Activated CD4-positive, alpha-beta T cell treated with anti-CD3 and anti-CD28 coated beads, Interleukin-2, Interleukin-6, amounts not matched to agents 100 ng/mL and 50 ng/mL, durations not matched to agents 16 hours and 8 hours (primary cell): Measurements from ENCODE around the gene UBALD1.

Source experiments
- DNase-seq: peaks from one replicate; pipeline ENCODE4 v3.0.0-alpha.2; 2020

Gene UBALD1

DNA sequence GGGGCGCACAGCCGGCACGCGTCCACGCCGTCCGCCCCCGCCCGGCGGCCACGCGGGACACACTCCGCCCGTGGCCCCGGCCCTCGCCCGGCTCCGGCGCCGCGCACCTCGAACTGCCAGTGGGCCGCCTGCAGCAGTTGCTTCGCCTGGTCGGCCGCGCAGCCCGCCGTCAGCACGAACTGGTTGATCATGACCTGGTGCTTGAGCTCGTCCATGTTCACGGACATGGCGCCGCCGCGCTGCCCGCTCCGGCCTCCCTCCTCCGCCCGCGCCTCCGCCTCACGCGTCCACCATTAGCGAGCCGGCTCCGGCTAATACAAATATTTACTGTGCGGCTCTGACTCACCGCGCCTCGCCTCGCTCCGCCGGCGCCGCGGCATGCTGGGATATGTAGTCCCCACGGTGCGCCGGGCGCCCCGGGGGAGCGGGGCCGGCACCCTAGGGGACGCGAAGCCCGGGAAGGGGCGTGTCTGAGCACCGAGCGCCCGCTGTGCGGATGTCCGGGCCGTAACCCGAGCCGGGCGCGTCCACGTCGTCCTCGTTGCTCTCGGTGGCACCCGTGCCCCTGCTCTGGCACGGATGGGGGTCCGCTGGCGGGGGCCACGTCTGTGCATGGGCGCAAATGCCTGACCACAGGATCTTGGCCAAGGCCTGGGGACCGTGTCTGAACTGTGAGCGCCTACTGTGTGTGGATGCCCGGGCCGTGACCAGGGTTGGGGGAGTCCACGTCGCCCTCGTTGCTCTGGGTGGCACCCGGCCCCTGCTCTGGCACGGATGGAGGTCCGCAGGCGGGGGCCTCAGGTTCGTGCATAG, at the start of gene UBALD1:
Gene UBALD1, minus strand, starts transcription at position 318 of the 813 bp plus-strand sequence. Its CDS starts 91 bp downstream, at position 227.
- DNase-seq, result peak; percentile 90

- no peak for DNase-seq
Observed at GRCh38 chr16:4663777-4664465, 49.2 kb upstream of the UBALD1 start.

DNA sequence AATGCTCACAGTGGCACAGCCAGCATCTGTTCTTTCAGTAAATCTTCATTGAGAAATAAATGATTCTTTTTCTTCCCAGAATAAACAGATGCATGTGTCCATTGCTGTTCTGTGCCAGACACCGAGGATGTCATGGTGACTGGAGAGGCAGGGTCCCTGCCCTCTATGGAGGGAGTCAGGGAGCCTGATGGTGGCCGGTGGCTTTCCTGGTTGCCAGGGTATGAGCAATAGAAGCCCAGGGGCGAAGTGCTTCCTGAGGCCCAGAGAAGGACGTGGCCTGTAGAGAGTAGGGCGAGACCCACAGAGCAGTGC, 48.7 kb upstream of the UBALD1 start:
- DNase-seq, result no peak

GRCh38 chr16:4661661-4662060, 47.0 kb upstream of the UBALD1 start:
- DNase-seq, result no peak

GRCh38 chr16:4660454-4661007, 45.8 kb upstream of the UBALD1 start:
- peak; percentile 65 for DNase-seq

- DNase-seq, result no peak
Observed at GRCh38 chr16:4659363-4660353, 45.0 kb upstream of the UBALD1 start.

- no peak for DNase-seq
Observed at GRCh38 chr16:4656695-4657686, 42.3 kb upstream of the UBALD1 start.

DNA sequence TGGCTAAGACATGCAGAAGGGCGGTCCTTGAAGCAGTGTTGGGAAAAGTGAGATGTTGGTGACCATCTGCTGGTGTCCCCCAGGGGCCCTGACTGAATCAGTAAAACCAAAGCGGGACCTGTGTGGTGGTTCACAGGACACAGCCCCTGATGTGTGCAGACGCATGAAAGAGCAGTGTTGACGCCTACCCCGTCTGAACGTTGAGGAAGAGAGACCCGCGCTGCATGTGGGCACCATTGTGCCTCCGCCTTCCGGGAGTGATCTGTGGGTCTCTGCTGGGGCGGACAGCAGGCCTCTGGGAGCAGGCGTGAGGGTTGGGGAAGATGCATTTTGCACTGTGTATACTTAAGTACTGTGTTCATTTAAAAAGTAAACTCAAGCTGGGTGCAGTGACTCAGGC, 41.5 kb upstream of the UBALD1 start:
- no peak for DNase-seq

DNA sequence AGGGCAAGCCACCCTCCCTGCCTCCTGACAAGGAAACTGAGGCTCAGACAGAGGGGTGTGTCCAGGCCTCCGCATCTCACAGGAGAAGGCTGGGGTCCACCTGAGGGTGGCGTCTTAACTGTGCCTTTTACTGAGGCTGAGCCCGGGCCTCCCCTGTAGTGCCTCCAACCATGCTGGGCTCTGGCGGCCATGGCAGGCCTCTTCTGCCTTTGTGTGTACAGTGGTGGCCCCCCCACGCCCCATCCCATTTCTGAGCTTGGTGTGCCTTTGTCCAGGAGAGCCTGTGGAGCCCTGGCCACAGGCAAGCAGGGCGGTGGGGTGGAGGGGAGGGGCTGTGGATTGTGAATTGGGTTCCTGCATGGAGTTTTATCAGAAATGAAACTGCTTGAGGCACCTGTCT, 41.1 kb upstream of the UBALD1 start:
- DNase-seq, result no peak

DNA sequence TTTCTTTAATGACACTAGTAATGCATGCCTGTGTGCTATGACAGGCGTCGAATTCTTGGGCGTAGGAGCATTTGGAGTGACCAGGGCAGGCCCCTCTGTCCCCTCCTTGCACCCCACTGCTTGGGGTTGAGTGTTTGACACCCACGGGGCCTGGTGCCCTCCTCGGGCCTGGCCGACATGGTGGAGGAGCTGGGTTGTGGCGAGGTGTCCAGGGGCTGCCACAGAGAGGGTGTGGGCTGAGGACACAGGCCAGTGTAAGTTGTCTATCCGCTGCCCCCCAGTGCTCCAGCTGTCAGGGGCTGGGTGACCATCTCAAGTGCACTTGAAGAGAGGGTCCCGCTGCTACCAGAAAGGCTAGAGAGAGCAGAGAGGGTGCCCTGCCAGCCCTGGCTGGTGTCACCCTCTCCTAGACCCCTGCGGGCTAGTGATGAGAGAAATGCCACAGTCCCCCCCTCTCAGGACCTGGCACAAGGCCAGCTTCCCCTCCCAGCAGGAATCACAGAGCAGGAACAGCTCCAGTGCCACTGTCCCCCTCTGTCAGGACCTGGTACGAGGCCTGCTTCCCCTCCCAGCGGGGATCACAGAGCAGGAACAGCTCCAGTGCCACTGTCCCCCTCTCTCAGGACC, 40.4 kb upstream of the UBALD1 start:
- no peak for DNase-seq

- DNase-seq, result no peak
Observed at GRCh38 chr16:4654011-4654963, 39.6 kb upstream of the UBALD1 start.

GRCh38 chr16:4652561-4652960, 37.9 kb upstream of the UBALD1 start:
- DNase-seq, result no peak

- no peak for DNase-seq
Observed at GRCh38 chr16:4651827-4652226, 37.1 kb upstream of the UBALD1 start.

DNA sequence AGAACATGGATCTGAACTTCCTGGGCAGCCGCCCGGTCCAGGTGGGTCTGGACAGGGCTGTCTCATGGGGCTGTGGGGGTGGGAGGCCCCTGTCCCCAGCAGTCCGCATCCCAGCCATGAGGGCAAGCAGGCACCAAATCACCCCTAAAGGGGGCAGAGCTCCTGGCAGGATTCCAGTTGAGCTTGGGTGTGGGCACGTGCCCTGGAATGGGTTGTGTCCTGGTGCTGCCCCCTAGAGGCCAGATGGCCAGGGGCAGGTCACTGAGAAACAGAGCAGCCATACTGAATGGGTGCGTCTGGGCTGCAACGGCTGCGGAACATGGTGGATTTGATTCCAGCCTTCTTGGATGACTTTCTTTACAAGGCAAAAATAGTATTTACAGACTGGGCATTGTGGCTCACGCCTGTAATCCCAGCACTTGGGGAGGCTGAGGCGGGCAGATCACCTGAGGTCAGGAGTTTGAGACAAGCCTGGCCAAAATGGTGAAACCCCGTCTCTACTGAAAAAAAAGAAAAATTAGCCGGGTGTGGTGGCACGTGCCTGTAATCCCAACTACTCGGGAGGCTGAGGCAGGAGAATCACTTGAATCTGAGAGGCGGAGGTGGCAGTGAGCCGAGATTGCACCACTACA, 35.9 kb upstream of the UBALD1 start:
- peak; percentile 86 for DNase-seq

DNA sequence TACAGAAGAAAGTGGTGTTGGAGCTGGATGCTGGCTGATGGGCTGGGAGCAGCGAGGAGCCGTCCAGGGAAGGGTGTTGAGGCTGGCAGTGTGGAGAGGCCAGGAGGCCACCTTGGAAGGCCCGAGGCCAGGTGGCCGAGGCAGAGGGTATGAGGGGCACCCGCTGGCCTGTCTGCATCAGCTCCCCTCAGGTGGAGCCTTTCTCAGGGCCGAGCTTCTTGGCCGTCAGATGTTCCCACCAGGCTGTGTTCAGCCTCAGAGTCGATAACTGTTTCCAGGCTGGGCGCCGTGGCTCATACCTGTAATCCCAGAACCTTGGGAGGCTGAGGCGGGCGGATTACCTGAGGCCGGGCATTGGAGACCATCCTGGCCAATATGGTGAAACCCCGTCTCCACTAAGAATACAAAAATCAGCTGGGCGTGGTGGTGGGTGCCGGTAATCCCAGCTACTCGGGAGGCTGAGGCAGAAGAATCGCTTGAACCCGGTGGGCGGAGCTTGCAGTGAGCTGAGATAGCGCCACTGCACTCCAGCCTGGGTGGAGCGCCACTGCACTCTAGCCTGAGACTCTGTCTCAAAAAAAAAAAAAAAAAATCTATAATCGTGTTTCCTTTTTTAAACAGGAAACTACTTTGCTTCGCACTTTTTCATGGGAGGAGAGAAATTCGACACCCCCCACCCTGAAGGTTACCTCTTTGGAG, 35.2 kb upstream of the UBALD1 start:
- DNase-seq, result no peak

- DNase-seq, result no peak
Observed at GRCh38 chr16:4648917-4649316, 34.2 kb upstream of the UBALD1 start.

DNA sequence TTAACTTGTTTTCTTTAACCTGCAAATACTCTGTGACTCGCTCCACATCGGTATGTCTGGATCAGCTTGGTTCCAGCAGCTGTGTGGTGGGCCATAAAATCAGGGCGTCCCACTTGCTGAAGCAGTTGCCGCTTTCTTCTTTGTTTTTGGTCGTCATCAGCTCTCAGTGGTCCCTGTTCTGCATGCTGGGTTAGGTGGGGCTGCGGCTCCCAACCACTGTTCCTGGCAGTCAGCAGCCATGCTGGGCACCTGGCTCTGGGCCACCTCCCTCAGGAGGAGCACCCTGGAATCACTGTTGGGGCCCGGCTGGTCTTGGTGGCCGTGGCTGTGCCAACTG, 32.9 kb upstream of the UBALD1 start:
- DNase-seq, result no peak

DNA sequence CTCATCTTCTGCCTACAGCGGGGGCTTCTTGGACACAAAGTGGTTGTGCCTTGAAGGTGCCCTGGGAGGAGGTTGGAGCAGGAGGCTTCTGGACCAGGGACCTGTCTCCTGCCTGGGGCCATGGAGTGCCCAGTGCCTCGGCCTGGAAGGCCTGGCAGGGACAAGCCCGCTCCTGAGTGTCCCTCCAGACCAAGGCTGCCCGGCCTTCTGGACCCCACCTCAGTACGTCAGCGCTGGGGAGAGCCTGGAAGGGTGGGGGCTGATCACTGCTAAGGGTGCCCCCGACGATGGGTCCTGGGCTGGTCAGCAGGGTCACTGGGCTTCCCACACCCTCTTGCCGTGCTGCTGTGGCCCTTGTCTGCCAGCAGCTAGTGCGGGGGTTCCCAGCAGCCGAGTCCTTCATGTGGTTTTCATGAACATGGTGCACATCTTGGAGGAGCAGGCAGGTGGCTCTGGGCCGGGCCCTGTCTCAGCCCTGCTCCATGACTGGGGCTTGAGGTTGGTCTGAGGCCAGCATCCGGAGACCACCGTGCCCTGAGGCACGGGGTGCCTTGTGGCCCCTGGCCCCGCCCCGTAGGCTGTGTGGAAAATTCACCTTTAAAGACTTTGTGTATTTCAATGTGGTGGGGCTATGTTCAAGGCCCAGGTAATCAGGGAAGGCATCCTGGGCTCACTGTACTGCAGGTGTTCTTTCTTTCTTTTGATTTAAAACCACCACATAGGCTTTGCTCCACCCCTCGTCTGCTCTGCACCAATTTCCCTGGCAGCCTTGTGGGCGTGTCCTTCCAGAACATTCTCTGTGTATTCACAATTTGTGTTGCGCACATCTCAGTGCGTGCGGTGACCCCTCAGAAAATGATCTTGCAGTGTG, 32.3 kb upstream of the UBALD1 start:
- no peak for DNase-seq
